Endothelial cell of umbilical vein (primary cell): ENCODE measurements around the gene MATK. TPM values are rescaled to one million over a fixed set of nuclear protein-coding genes. Genes with fewer than 3 reads are reported as not detected.

Source experiments
- BruUV-seq: library from RNA; stranded (reverse); fragments of 400-500 nt; replicated peaks from 2 replicates; lab custom pipeline; 2021; lab: Mats Ljungman, UMichigan
- CTCF ChIA-PET: fragments of 300-600, 350-600 bp; sonication (Branson Sonifier 250); formaldehyde crosslinking; loops from one replicate; lab custom pipeline; 2021; ENCODE audit warnings: antibody characterized with exemption, inconsistent platforms; lab: Charles Lee
- POLR2A ChIA-PET: fragments of 300-600, 350-600 bp; sonication (Branson Sonifier 250); formaldehyde crosslinking; loops from one replicate; lab custom pipeline; 2021; ENCODE audit warnings: antibody characterized with exemption, inconsistent platforms; lab: Charles Lee
- DNase-seq: peaks from one replicate; pipeline ENCODE4 v3.0.0-alpha.2; 2011; ENCODE audit warnings: low read depth, low spot score
- FAIRE-seq: peaks from 2 replicates; lab custom pipeline; 2011; peaks lifted over from hg19 to GRCh38; lab: Jason Lieb, UNC
- H2AFZ ChIP-seq: 2 replicates; pipeline ENCODE4 v1.6.0; 2012; ENCODE audit warnings: low read depth, low read length, control low read depth, inconsistent platforms
- H3K27ac ChIP-seq: 2 replicates; pipeline ENCODE4 v1.5.1; 2011; ENCODE audit warnings: low read depth, mild to moderate bottlenecking, control low read depth, low read length, moderate library complexity; ENCODE audit not compliant: insufficient read depth
- H3K27me3 ChIP-seq, 2 experiments: 2 replicates each; pipeline versions ENCODE4 v1.6.0 to v1.6.1; 2011; ENCODE audit warnings: low read length in 2 of 2, mixed read lengths in 1 of 2; ENCODE audit not compliant: control insufficient read depth in 2 of 2, insufficient read depth in 2 of 2
- H3K36me3 ChIP-seq, 2 experiments: 2 replicates in 1 of 2; 3 replicates in 1 of 2; pipeline ENCODE4 v1.5.1; 2011; ENCODE audit warnings: low read length in 2 of 2, mild to moderate bottlenecking in 1 of 2, moderate library complexity in 1 of 2; ENCODE audit not compliant: control insufficient read depth in 2 of 2, insufficient read depth in 2 of 2; ENCODE audit errors: extremely low read depth in 1 of 2
- H3K4me1 ChIP-seq: 3 replicates; pipeline ENCODE4 v1.5.1; 2011; ENCODE audit warnings: mild to moderate bottlenecking, low read length; ENCODE audit not compliant: control insufficient read depth, insufficient read depth; ENCODE audit errors: extremely low read depth
- H3K4me2 ChIP-seq: 2 replicates; pipeline ENCODE4 v1.6.1; 2011; ENCODE audit warnings: low read length, control low read depth, mixed read lengths; ENCODE audit not compliant: insufficient read depth
- H3K4me3 ChIP-seq, 3 experiments: fragments of 200-600 bp in 1 of 3; sonication (generic), shearing (Covaris generic) in 1 of 3; replicated peaks in 1 of 3; 2 replicates each; pipeline ENCODE4 v1.5.1; 2011 to 2016; ENCODE audit warnings: control low read depth in 3 of 3, low read length in 3 of 3, mild to moderate bottlenecking in 2 of 3, inconsistent platforms in 1 of 3, low read depth in 1 of 3, moderate library complexity in 1 of 3; ENCODE audit not compliant: insufficient read depth in 1 of 3
- H3K79me2 ChIP-seq: 2 replicates; pipeline ENCODE4 v1.6.0; 2012; ENCODE audit warnings: low read length, inconsistent platforms; ENCODE audit not compliant: control insufficient read depth, insufficient read depth
- H3K9ac ChIP-seq: replicated peaks from 2 replicates; pipeline ENCODE3; 2011; ENCODE audit warnings: low read length, control low read depth; ENCODE audit not compliant: insufficient read depth; ENCODE audit errors: extremely low read depth
- H3K9me1 ChIP-seq: replicated peaks from 3 replicates; pipeline ENCODE4 v1.6.0; 2011; ENCODE audit warnings: mild to moderate bottlenecking, low read length; ENCODE audit not compliant: control insufficient read depth, insufficient read depth; ENCODE audit errors: extremely low read depth
- H3K9me3 ChIP-seq: replicated peaks from 2 replicates; pipeline ENCODE4 v1.5.1; 2012; ENCODE audit warnings: low read length, inconsistent platforms; ENCODE audit not compliant: control insufficient read depth, insufficient read depth
- H4K20me1 ChIP-seq: replicated peaks from 2 replicates; pipeline ENCODE3; 2011; ENCODE audit warnings: mild to moderate bottlenecking, low read length; ENCODE audit not compliant: control insufficient read depth, insufficient read depth; ENCODE audit errors: extremely low read depth
- EZH2 ChIP-seq: IDR thresholded peaks from 2 replicates; pipeline ENCODE4 v1.6.1; 2012; ENCODE audit warnings: borderline replicate concordance, low read depth, mild to moderate bottlenecking, moderate library complexity, low read length, inconsistent platforms; ENCODE audit not compliant: severe bottlenecking
- FOS ChIP-seq: IDR thresholded peaks from 2 replicates; pipeline ENCODE4 v1.6.1; 2011; ENCODE audit warnings: mild to moderate bottlenecking, low read length, moderate library complexity, borderline replicate concordance; ENCODE audit not compliant: insufficient read depth
- GATA2 ChIP-seq: IDR thresholded peaks from 2 replicates; pipeline ENCODE4 v1.7.0; 2011; ENCODE audit warnings: low read depth, mild to moderate bottlenecking, moderate library complexity, mixed read lengths, low read length; ENCODE audit not compliant: insufficient read length, insufficient read depth
- JUN ChIP-seq: IDR thresholded peaks from 2 replicates; pipeline ENCODE4 v1.6.1; 2011; ENCODE audit warnings: borderline replicate concordance, low read depth; ENCODE audit not compliant: insufficient read length, insufficient read depth
- MYC ChIP-seq: IDR thresholded peaks from one replicate; pipeline ENCODE4 v1.6.1; 2011; ENCODE audit warnings: mild to moderate bottlenecking, low read depth, low read length
- POLR2A ChIP-seq: IDR thresholded peaks from 2 replicates; pipeline ENCODE4 v1.6.1; 2012; ENCODE audit warnings: low read depth, mild to moderate bottlenecking, control low read depth, low read length
- POLR2AphosphoS5 ChIP-seq: IDR thresholded peaks from 2 replicates; pipeline ENCODE4 v1.6.1; 2012; ENCODE audit warnings: low read depth, mild to moderate bottlenecking, control low read depth, low read length, moderate library complexity; ENCODE audit not compliant: insufficient read depth
- dilution Hi-C: fragments of 300-500 bp; cut with MboI; formaldehyde crosslinking; loops from one replicate; pipeline ENCODE4 v1.15.0; 2019; ENCODE audit warnings: low sequenced_read_pairs; ENCODE audit not compliant: extremely low pct_ligation_motif_present
- intact Hi-C: fragments of 100-400 bp; cut with micrococcal nuclease; formaldehyde crosslinking; loops from one replicate; pipeline ENCODE4 v1.10.0; 2022
- polyA plus RNA-seq, 4 experiments: library from polyadenylated mRNA; depleted of rRNA in 3 of 4; stranded (reverse) in 3 of 4; unstranded in 1 of 4; fragments of >200 nt; gene quantifications; 2 replicates each; pipeline versions ENCODE4 v1.2.1 to v1.2.3, GENCODE V29; 2011 to 2012; ENCODE audit warnings: missing spikeins in 1 of 4
- total RNA-seq: library from RNA; stranded (reverse); gene quantifications from 2 replicates; pipeline ENCODE4 v1.2.3, GENCODE V29; 2021
- TF ChIP-seq, protein P1 (sequence below): IDR thresholded peaks from 2 replicates; pipeline ENCODE4 v1.6.1; 2011; ENCODE audit not compliant: insufficient read depth, insufficient read length
- TF ChIP-seq, protein P2 (sequence below), 2 donors: IDR thresholded peaks; 1 replicate in 1 of 2; 2 replicates in 1 of 2; pipeline ENCODE4 v1.5.1; 2011; ENCODE audit warnings: low read length in 2 of 2, mild to moderate bottlenecking in 2 of 2, moderate library complexity in 2 of 2, control low read depth in 1 of 2, inconsistent platforms in 1 of 2, low read depth in 1 of 2; ENCODE audit not compliant: insufficient read depth in 1 of 2; ENCODE audit errors: extremely low read depth in 1 of 2

The MATK gene
- total and polyA plus RNA-seq, 2 donors (not counting 3 experiments of a cell fraction or from before 2014, with no cell fraction given): not detected

DNA sequence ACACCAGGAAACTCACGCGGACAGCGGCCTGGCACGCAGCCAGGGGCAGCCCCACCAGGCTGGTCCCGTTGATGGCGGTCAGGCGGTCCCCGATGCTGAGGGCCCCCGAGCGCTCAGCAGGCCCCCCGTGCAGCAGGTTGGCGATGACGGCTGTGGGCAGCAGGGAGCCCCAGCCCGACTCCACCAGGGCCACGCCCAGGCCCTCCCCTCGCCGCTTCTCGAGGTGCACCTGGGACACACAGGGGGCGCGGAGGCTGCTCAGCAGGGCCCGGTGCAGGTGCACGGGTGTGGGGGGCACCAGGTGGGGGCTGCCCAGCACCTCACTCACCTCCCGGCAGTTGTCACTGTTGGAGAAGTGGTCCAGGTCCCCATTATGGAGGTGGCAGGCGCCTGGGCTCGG lies 33.7 kb downstream of the MATK start:
- intact Hi-C loops: no loop called here
- DNase-seq (no peak), FAIRE-seq (no peak)
- ChIA-PET POLR2A (no interaction called here), CTCF (no interaction called here)
- no peaks in the 10 kb centered on the region for H3K4me1 ChIP-seq
- dilution Hi-C loops: no loop called here
- TF ChIP-seq GATA2 (no peak), EZH2 (no peak), POLR2AphosphoS5 (no peak), FOS (no peak), JUN (no peak), MYC (no peak), POLR2A (no peak)
- TF ChIP-seq, protein P1, sequence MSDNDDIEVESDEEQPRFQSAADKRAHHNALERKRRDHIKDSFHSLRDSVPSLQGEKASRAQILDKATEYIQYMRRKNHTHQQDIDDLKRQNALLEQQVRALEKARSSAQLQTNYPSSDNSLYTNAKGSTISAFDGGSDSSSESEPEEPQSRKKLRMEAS: no peak
- TF ChIP-seq, protein P2, sequence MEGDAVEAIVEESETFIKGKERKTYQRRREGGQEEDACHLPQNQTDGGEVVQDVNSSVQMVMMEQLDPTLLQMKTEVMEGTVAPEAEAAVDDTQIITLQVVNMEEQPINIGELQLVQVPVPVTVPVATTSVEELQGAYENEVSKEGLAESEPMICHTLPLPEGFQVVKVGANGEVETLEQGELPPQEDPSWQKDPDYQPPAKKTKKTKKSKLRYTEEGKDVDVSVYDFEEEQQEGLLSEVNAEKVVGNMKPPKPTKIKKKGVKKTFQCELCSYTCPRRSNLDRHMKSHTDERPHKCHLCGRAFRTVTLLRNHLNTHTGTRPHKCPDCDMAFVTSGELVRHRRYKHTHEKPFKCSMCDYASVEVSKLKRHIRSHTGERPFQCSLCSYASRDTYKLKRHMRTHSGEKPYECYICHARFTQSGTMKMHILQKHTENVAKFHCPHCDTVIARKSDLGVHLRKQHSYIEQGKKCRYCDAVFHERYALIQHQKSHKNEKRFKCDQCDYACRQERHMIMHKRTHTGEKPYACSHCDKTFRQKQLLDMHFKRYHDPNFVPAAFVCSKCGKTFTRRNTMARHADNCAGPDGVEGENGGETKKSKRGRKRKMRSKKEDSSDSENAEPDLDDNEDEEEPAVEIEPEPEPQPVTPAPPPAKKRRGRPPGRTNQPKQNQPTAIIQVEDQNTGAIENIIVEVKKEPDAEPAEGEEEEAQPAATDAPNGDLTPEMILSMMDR (IDR thresholded peaks at IDR 0.05; ENCODE audit: extremely low read depth in 1 of 2, insufficient read depth in 1 of 2, low read depth in 1 of 2, low read length in 2 of 2): no peak
- peaks cover 0 to 13% of the 10 kb centered on the region in 2 experiments for H3K36me3 ChIP-seq
- H3K9me1 ChIP-seq: no peaks in the 10 kb centered on the region
- no peaks in the 10 kb centered on the region for H3K9me3 ChIP-seq
- H4K20me1 ChIP-seq: no peaks in the 10 kb centered on the region
- no peak overlapping the region for H3K27ac ChIP-seq
- no peak overlapping the region for H3K4me3 ChIP-seq
- no peaks in the 10 kb centered on the region for H3K27me3 ChIP-seq
- no peak overlapping the region for H3K9ac ChIP-seq
- H3K79me2 ChIP-seq: no peaks in the 10 kb centered on the region
- H2AFZ ChIP-seq: no peak overlapping the region
- no peak overlapping the region for H3K4me2 ChIP-seq
- no TSS peak for BruUV-seq
